ENCODE data around the gene STAB2.

DNA sequence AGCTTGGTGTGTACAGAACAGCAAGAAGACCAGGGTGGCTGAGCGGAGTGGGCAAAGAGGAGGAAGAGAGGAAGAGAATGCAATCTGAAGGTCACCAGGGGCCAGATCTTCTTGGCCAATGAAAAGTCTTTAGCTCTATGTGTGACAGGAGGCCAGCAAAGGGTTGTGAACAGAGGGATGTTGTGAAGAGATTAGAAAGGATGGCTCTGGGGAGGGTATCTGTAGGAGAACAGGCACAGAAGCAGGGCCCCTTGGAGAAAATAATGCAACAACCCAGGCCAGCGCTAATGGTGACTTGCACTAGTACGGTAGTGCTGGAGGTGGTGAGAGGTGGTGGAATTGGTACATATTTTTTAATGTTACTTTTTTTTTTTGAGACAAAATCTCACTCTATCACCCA, 156.7 kb downstream of the STAB2 start:
- TF ChIP-seq CTCF (IDR thresholded peaks at IDR 0.05; ENCODE audit: low read depth, low read length, missing input control) (no peak), ZBTB33 (IDR thresholded peaks at IDR 0.05) (no peak), FOXA1 (IDR thresholded peaks at IDR 0.05) (no peak), RAD21 (IDR thresholded peaks at IDR 0.05) (no peak), TAF1 (conservative IDR thresholded peaks at IDR 0.05) (no peak)

All from liver (tissue), 3 donors.